Tibial artery (tissue), 4 donors: ENCODE measurements around the gene TRPM3.

Source experiments
- DNase-seq, 2 donors: peaks; one replicate each; pipeline ENCODE4 v3.0.0-alpha.2; 2019
- H3K27ac ChIP-seq, 2 donors: fragments of 200-600 bp; sonication (generic) in 1 of 2; 1 replicate in 1 of 2; 2 replicates in 1 of 2; pipeline ENCODE4 v1.5.1; 2018 to 2019; ENCODE audit warnings: mild to moderate bottlenecking in 1 of 2
- H3K27me3 ChIP-seq, 2 donors: fragments of 200-600 bp; sonication (generic) in 1 of 2; one replicate each; pipeline versions ENCODE4 v1.5.1 to v1.6.0; 2016 to 2019
- H3K36me3 ChIP-seq, 3 donors: fragments of 200-600 bp; sonication (generic) in 2 of 3; one replicate each; pipeline ENCODE4 v1.5.1; 2016 to 2019; ENCODE audit warnings: mild to moderate bottlenecking in 2 of 3
- H3K4me1 ChIP-seq, 4 donors: fragments of 200-600 bp; sonication (generic) in 2 of 4; 1 replicate in 3 of 4; 2 replicates in 1 of 4; pipeline ENCODE4 v1.5.1; 2016 to 2019
- H3K4me3 ChIP-seq, 2 donors: fragments of 200-600 bp; sonication (generic) in 1 of 2; 1 replicate in 1 of 2; 2 replicates in 1 of 2; pipeline ENCODE4 v1.5.1; 2018 to 2019; ENCODE audit warnings: mild to moderate bottlenecking in 2 of 2
- H3K9me3 ChIP-seq, 3 donors: fragments of 200-600 bp; sonication (generic) in 1 of 3; one replicate each; pipeline ENCODE4 v1.5.1; 2016 to 2019
- CTCF ChIP-seq, 2 experiments: fragments of 200-600 bp in 1 of 2; fragments of 450-650 bp in 1 of 2; IDR thresholded peaks; one replicate each; pipeline ENCODE4 v1.5.1; 2017 to 2019; ENCODE audit warnings: antibody characterized with exemption in 2 of 2, mild to moderate bottlenecking in 1 of 2, moderate library complexity in 1 of 2
- intact Hi-C: fragments of 100-400 bp; cut with DNase I; formaldehyde crosslinking; loops from one replicate; pipeline ENCODE4 v1.15.0; 2023; ENCODE audit warnings: low total_unique reads

The TRPM3 gene

GRCh38 chr9:70949239-70949638 lies 172.2 kb downstream of the TRPM3 start:
- intact Hi-C loops = no loop called here
- TF ChIP-seq CTCF (IDR thresholded peaks at IDR 0.05) = no peak
- Histone ChIP-seq H3K9me3 (no peaks in the 10 kb centered on the region), H3K4me1 (peaks cover 0 to 10% (median 4%) of the 10 kb centered on the region in 4 donors), H3K27ac (no peak overlapping the region), H3K36me3 (no peaks in the 10 kb centered on the region), H3K4me3 (no peak overlapping the region), H3K27me3 (no peaks in the 10 kb centered on the region)
- DNase-seq = no peak

GRCh38 chr9:70948744-70949143 lies 172.7 kb downstream of the TRPM3 start:
- Histone ChIP-seq H3K4me1 (peaks cover 0 to 5% (median under 1%) of the 10 kb centered on the region in 4 donors), H3K27me3 (no peaks in the 10 kb centered on the region), H3K27ac (no peak overlapping the region), H3K4me3 (no peak overlapping the region), H3K9me3 (no peaks in the 10 kb centered on the region), H3K36me3 (no peaks in the 10 kb centered on the region)
- TF ChIP-seq CTCF (IDR thresholded peaks at IDR 0.05) = no peak
- no peak for DNase-seq
- intact Hi-C loops = no loop called here

DNA sequence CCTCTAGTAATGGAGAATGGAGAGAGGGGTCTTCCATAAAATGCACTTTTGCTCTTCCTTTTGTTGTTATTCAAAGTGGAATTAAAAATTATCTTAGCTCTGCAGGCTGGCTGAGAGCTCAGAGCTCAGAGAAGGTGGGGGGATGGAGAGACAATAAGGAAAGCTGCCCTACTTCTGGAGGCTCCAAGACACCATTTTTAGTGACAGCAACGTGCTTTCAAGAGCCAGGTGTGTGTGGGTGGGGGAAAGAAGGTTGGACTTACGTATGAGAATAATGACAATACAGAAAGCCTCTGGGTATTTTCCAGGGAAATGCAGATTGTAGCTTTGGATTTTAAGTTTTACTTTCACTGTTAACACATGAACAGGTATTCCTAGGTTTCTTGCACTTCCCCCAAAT lies 173.9 kb downstream of the TRPM3 start:
- Histone ChIP-seq H3K27ac (no peak overlapping the region), H3K27me3 (no peaks in the 10 kb centered on the region), H3K4me3 (no peak overlapping the region), H3K36me3 (no peaks in the 10 kb centered on the region), H3K4me1 (no peaks in the 10 kb centered on the region), H3K9me3 (no peaks in the 10 kb centered on the region)
- DNase-seq = no peak
- no peak for TF ChIP-seq CTCF (IDR thresholded peaks at IDR 0.05)
- intact Hi-C loops = no loop called here

GRCh38 chr9:70947086-70947485 lies 174.3 kb downstream of the TRPM3 start:
- H3K36me3 ChIP-seq = no peaks in the 10 kb centered on the region
- no peak overlapping the region for H3K4me3 ChIP-seq
- intact Hi-C loops = no loop called here
- H3K27me3 ChIP-seq = no peaks in the 10 kb centered on the region
- DNase-seq = no peak
- TF ChIP-seq CTCF (IDR thresholded peaks at IDR 0.05) = no peak
- H3K27ac ChIP-seq = no peak overlapping the region
- no peaks in the 10 kb centered on the region for H3K9me3 ChIP-seq
- H3K4me1 ChIP-seq = no peaks in the 10 kb centered on the region

DNA sequence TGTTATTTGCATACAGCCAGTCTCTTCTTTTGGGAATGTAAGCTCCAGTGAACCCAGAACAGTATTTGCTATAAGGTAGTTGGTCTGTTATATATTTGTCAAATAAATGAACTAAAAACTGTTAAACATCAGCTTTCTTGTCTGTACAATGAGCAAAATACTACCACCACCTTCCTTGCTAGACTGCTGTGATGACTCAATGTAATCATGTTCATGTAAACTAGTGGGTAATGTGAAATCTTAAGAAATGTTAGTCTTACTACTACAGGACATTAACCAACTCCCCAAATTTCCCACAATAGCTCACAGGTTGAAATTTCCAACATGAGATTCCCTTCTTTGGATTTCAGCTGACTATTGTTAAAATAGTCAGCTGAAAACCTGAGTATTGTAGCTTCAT lies 176.1 kb downstream of the TRPM3 start:
- intact Hi-C loops = no loop called here
- TF ChIP-seq CTCF (IDR thresholded peaks at IDR 0.05) = no peak

GRCh38 chr9:70941191-70941590 lies 180.2 kb downstream of the TRPM3 start:
- no peak for TF ChIP-seq CTCF (IDR thresholded peaks at IDR 0.05)
- intact Hi-C loops = no loop called here
- no peak overlapping the region for H3K27ac ChIP-seq

More for the DNA sequence above, 176.1 kb downstream of the TRPM3 start:
- Histone ChIP-seq H3K27ac (no peak overlapping the region), H3K9me3 (no peaks in the 10 kb centered on the region), H3K27me3 (no peaks in the 10 kb centered on the region), H3K4me3 (no peak overlapping the region), H3K4me1 (no peaks in the 10 kb centered on the region), H3K36me3 (no peaks in the 10 kb centered on the region)
- no peak for DNase-seq

More at GRCh38 chr9:70941191-70941590, 180.2 kb downstream of the TRPM3 start:
- Histone ChIP-seq H3K4me3 (no peak overlapping the region), H3K27me3 (no peaks in the 10 kb centered on the region), H3K36me3 (no peaks in the 10 kb centered on the region), H3K4me1 (peaks cover 0 to under 1% (median 0%) of the 10 kb centered on the region in 4 donors), H3K9me3 (no peaks in the 10 kb centered on the region)
- DNase-seq = no peak
